ENCODE results near the gene SFXN3.
A peak's percentile ranks its signal among the peaks of the same experiment; 100 is the strongest.

SFXN3 gene, protein sequence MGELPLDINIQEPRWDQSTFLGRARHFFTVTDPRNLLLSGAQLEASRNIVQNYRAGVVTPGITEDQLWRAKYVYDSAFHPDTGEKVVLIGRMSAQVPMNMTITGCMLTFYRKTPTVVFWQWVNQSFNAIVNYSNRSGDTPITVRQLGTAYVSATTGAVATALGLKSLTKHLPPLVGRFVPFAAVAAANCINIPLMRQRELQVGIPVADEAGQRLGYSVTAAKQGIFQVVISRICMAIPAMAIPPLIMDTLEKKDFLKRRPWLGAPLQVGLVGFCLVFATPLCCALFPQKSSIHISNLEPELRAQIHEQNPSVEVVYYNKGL

DNA sequence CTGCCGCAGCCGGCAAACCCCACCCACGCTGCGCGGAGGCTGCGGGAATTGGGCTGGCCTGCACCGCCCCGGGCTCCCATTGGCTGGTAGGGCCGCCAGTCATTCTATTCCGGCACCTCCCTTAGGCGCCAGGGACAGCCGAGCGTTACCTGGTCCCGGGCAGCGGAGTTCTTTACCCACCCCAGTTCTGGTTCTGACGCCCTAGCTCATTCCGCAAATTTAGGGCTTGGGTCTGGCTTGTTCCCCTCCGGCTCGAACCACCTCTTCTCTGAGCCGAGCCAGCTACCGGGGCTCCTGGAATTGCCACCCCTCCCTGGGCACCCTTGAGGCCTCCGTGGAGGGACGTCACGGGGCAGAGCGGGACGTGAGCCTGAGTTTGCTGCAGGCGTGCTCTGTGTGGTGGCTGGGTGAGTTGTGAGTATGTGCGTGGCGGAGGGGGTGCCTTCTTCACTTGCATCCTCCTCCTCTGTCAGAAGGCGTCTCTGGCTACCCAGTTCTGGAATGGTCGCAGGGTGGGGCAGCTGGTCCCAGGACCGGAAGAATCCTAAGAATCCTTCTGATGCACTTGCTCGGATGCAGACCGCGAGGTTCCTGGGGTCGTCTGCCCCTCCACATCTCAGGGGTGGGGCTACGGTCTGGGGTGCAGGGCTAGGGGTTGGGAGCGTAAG, at the start of gene SFXN3, which contains the start of gene PDZD7:
Gene SFXN3 (plus strand): TSS at position 107 of the 668 bp plus-strand sequence. CDS start 3,461 bp downstream, outside the sequence.
Gene PDZD7 (minus strand): TSS at position 2 of the 668 bp plus-strand sequence. CDS start 910 bp downstream, outside the sequence.
- TF ChIP-seq, protein P1, sequence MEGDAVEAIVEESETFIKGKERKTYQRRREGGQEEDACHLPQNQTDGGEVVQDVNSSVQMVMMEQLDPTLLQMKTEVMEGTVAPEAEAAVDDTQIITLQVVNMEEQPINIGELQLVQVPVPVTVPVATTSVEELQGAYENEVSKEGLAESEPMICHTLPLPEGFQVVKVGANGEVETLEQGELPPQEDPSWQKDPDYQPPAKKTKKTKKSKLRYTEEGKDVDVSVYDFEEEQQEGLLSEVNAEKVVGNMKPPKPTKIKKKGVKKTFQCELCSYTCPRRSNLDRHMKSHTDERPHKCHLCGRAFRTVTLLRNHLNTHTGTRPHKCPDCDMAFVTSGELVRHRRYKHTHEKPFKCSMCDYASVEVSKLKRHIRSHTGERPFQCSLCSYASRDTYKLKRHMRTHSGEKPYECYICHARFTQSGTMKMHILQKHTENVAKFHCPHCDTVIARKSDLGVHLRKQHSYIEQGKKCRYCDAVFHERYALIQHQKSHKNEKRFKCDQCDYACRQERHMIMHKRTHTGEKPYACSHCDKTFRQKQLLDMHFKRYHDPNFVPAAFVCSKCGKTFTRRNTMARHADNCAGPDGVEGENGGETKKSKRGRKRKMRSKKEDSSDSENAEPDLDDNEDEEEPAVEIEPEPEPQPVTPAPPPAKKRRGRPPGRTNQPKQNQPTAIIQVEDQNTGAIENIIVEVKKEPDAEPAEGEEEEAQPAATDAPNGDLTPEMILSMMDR (IDR thresholded peaks at IDR 0.05; ENCODE audit: extremely low read depth, insufficient read depth, missing control alignments): no peak
- in situ Hi-C loops (cut with MboI; ENCODE audit: low pct_unique_long_range_greater_than_20kb, low sequenced_read_pairs, unreplicated experiment): no loop called here
- peak; percentile 97 for DNase-seq (ENCODE audit: low spot score)

DNA sequence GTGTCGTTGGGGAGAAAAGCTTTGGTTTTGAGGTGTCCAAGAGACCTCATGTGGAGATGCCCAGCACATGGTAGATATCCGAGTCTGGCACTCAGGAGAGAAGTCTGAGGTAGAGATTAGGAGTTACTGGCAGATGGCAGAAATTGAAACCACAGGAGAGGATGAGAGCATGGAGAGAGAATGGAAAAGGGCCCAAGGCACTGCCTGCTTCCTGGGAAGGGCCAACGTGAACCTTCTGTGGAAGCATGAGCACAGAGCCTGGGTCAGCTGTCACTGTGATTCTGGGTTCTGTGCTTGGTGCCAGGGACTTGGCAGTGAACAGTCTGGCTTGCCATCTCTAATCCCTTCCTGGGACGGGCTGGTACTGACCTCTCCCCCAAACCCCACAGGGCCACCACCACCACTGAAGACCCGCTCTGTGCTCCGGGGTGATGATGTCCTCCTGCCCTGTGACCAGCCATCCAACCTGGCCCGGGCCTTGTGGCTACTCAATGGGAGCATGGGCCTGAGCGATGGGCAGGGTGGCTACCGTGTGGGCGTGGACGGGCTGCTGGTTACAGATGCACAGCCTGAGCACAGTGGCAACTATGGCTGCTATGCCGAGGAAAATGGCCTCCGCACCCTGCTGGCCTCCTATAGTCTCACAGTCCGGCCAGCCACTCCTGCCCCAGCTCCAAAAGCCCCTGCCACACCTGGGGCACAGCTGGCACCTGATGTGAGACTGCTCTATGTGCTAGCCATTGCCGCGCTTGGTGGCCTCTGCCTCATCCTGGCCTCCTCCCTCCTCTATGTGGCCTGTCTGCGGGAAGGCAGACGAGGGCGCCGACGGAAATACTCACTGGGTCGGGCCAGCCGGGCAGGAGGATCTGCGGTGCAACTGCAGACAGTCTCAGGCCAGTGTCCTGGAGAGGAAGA, 47.9 kb upstream of the SFXN3 start:
- in situ Hi-C loops (cut with MboI; ENCODE audit: low pct_unique_long_range_greater_than_20kb, low sequenced_read_pairs, unreplicated experiment): no loop called here
- TF ChIP-seq, protein P1 (IDR thresholded peaks at IDR 0.05; ENCODE audit: extremely low read depth, insufficient read depth, missing control alignments): no peak
- no peak for DNase-seq (ENCODE audit: low spot score)

DNA sequence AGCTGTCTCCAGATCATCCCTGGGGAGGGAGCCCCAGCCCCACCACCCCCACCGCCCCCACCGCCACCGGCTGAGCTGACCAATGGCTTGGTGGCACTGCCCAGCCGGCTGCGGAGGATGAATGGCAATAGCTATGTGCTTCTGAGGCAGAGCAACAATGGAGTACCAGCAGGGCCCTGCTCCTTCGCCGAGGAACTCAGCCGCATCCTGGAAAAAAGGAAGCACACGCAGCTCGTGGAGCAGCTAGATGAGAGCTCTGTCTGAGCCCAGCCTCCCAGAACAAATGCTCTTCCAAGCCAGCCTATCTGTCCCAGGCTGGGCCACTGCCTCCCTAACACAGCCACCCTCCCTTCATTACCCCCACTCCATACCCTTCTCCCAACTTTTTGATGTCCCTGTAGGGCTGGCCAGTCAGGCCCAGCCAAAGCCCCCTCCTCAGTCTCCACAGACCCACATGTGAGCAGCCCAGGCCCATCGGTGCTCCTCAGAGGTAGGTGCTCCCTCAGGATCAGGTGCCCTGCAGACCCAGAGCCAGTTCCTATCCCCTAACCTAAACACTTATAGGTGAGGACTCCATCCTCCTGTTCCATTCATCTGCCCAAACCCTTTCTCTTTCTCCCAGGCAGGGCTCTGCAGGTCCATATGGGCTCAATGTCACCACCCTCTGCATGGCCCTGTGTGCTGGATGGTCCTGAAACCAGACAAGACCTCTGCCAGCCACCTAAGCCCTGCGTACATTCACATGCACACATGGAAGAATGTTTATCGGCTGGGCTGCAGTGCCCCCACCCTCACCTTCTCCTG, 47.0 kb upstream of the SFXN3 start:
- TF ChIP-seq, protein P1 (IDR thresholded peaks at IDR 0.05; ENCODE audit: extremely low read depth, insufficient read depth, missing control alignments): no peak
- in situ Hi-C loops (cut with MboI; ENCODE audit: low pct_unique_long_range_greater_than_20kb, low sequenced_read_pairs, unreplicated experiment): no loop called here
- DNase-seq (ENCODE audit: low spot score): no peak

DNA sequence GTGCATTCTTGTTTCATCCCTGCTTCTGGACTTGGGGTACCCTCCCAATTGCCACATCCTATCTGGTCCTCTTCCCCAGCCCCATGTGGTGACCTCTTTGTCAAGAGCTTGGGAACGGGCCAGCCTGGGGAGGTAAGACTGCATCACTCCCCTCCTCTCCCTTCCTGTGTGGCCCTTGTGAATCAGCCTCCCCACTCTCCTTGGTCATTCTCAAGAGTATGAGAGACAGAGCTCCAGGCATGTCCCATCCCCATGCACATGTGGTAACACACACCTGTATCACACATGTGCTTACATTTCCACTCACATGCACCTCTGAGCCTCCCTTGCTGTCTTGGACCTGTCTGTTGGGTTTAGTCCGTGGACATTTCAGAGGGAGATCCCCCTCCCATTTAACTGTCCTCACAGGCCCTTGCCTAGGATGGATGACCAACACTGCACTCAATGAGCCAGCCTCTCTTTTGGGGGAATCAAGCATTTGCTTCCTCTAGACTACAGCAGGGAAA, 46.3 kb upstream of the SFXN3 start:
- in situ Hi-C loops (cut with MboI; ENCODE audit: low pct_unique_long_range_greater_than_20kb, low sequenced_read_pairs, unreplicated experiment): no loop called here
- no peak for DNase-seq (ENCODE audit: low spot score)
- TF ChIP-seq, protein P1 (IDR thresholded peaks at IDR 0.05; ENCODE audit: extremely low read depth, insufficient read depth, missing control alignments): no peak

DNA sequence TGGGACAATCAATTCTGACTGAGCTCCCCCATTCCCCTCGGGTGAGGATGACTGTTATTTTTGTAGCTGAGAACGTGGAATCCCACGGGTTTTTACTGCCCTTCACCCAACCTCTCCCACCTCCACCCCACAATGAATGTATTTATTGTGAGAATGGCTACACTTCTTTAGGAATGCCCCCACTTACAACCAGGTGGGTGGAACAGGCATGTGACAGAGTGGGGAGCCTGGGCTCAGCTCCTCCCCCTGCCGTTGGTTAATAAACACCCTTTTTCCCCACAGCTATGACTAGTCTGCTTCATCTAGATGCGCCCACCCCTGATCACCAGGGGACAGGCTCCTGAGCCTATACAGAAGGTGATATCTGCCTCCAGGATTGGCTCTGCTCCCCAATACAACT, 45.7 kb upstream of the SFXN3 start:
- in situ Hi-C loops (cut with MboI; ENCODE audit: low pct_unique_long_range_greater_than_20kb, low sequenced_read_pairs, unreplicated experiment): no loop called here
- no peak for DNase-seq (ENCODE audit: low spot score)
- TF ChIP-seq, protein P1 (IDR thresholded peaks at IDR 0.05; ENCODE audit: extremely low read depth, insufficient read depth, missing control alignments): no peak
